GM12878 (cell line): Measurements from ENCODE around the gene EXOC5. TPM values are rescaled to one million over a fixed set of nuclear protein-coding genes. Genes with fewer than 3 reads are reported as not detected.

Experiments used
- ATAC-seq: fragments of 200-7000 bp; cut with Tn5 transposase; 3 replicates; pipeline ENCODE4 v1.9.1; 2020; ENCODE audit warnings: mild to moderate bottlenecking, moderate library complexity
- BruUV-seq: library from RNA; stranded (reverse); fragments of 400-500 nt; replicated peaks from 2 replicates; lab custom pipeline; 2021; lab: Mats Ljungman, UMichigan
- CTCF ChIA-PET: fragments of 300-600 bp; sonication (Branson Sonifier 250); formaldehyde crosslinking; extraction: SDS; loops from one replicate; lab custom pipeline; 2021; ENCODE audit warnings: inconsistent platforms; lab: Yijun Ruan, JAX
- POLR2A ChIA-PET: fragments of 350-600 bp; formaldehyde crosslinking; extraction: SDS; loops from one replicate; lab custom pipeline; 2021; ENCODE audit warnings: inconsistent platforms; lab: Charles Lee
- RAD21 ChIA-PET: fragments of 300-600 bp; sonication (Branson Sonifier 250); formaldehyde crosslinking; loops from one replicate; lab custom pipeline; 2023; ENCODE audit warnings: antibody characterized with exemption; ENCODE audit not compliant: unreplicated experiment; lab: Charles Lee
- SMC1A ChIA-PET: fragments of 300-600 bp; sonication (Branson Sonifier 250); formaldehyde crosslinking; loops from one replicate; lab custom pipeline; 2023; ENCODE audit not compliant: unreplicated experiment, uncharacterized antibody; lab: Charles Lee
- DNase-seq: peaks from one replicate; pipeline ENCODE4 v3.0.0-alpha.2; 2011; ENCODE audit warnings: low read depth, low spot score
- FAIRE-seq: peaks from 3 replicates; lab custom pipeline; 2011; peaks lifted over from hg19 to GRCh38; lab: Jason Lieb, UNC
- H2AFZ ChIP-seq: 2 replicates; pipeline ENCODE4 v1.6.0; 2011; ENCODE audit warnings: low read depth, low read length, control low read depth; ENCODE audit not compliant: control insufficient read depth
- H3K27ac ChIP-seq: 2 replicates; pipeline ENCODE4 v1.5.1; 2011; ENCODE audit warnings: control low read depth; ENCODE audit not compliant: control insufficient read depth, insufficient read depth
- H3K27me3 ChIP-seq, 2 experiments: replicated peaks in 1 of 2; 2 replicates each; pipeline versions ENCODE4 v1.6.0 to v1.6.1; 2011; ENCODE audit warnings: low read length in 1 of 2; ENCODE audit not compliant: control insufficient read depth in 2 of 2, insufficient read depth in 2 of 2
- H3K36me3 ChIP-seq, 2 experiments: 2 replicates each; pipeline ENCODE4 v1.5.1; 2011; ENCODE audit warnings: low read length in 1 of 2; ENCODE audit not compliant: control insufficient read depth in 2 of 2, insufficient read depth in 2 of 2
- H3K4me1 ChIP-seq: 2 replicates; pipeline ENCODE4 v1.6.1; 2011; ENCODE audit warnings: mild to moderate bottlenecking, low read length, moderate library complexity, mixed read lengths; ENCODE audit not compliant: control insufficient read depth, insufficient read depth
- H3K4me2 ChIP-seq: 2 replicates; pipeline ENCODE4 v1.6.0; 2011; ENCODE audit warnings: control low read depth; ENCODE audit not compliant: control insufficient read depth, insufficient read depth
- H3K4me3 ChIP-seq: fragments of 200-600 bp; sonication (generic); 2 replicates; pipeline ENCODE4 v1.5.1; 2016
- H3K79me2 ChIP-seq: 2 replicates; pipeline ENCODE4 v1.6.0; 2011; ENCODE audit warnings: low read length; ENCODE audit not compliant: control insufficient read depth, insufficient read depth
- H3K9ac ChIP-seq: 2 replicates; pipeline ENCODE4 v1.8.0; 2011; ENCODE audit warnings: low read length, control low read depth, mixed read lengths; ENCODE audit not compliant: control insufficient read depth, insufficient read depth
- H3K9me3 ChIP-seq: replicated peaks from 3 replicates; pipeline ENCODE4 v1.5.1; 2011; ENCODE audit warnings: mild to moderate bottlenecking, low read length; ENCODE audit not compliant: control insufficient read depth, insufficient read depth
- H4K20me1 ChIP-seq: 2 replicates; pipeline ENCODE4 v1.6.0; 2011; ENCODE audit not compliant: control insufficient read depth, insufficient read depth
- ASH2L ChIP-seq: fragments of 300-600, 200-600 bp; sonication (generic); IDR thresholded peaks from 2 replicates; pipeline ENCODE4 v1.6.1; 2017; ENCODE audit warnings: low read depth, mild to moderate bottlenecking, borderline replicate concordance
- BCL11A ChIP-seq: IDR thresholded peaks from 2 replicates; pipeline ENCODE4 v1.6.1; 2011; ENCODE audit warnings: low read depth, low read length
- HCFC1 ChIP-seq: fragments of 150-350 bp; IDR thresholded peaks from 2 replicates; pipeline ENCODE4 v1.6.1; 2014; ENCODE audit warnings: low read length
- NBN ChIP-seq: fragments of 450-650 bp; IDR thresholded peaks from 2 replicates; pipeline ENCODE4 v1.6.1; 2016
- PAX5 ChIP-seq: IDR thresholded peaks from 2 replicates; pipeline ENCODE4 v1.6.1; 2011; ENCODE audit warnings: low read depth, low read length, borderline replicate concordance
- RFX5 ChIP-seq: IDR thresholded peaks from 2 replicates; pipeline ENCODE4 v1.6.1; 2011; ENCODE audit warnings: low read depth, low read length, improper control_type of control experiment
- SIN3A ChIP-seq: IDR thresholded peaks from 2 replicates; pipeline ENCODE4 v1.6.1; 2012; ENCODE audit warnings: low read depth, low read length, improper control_type of control experiment
- TCF3 ChIP-seq: IDR thresholded peaks from 2 replicates; pipeline ENCODE4 v1.6.1; 2012; ENCODE audit warnings: low read depth, mild to moderate bottlenecking, low read length, borderline replicate concordance; ENCODE audit not compliant: insufficient read depth
- ZBTB4 ChIP-seq: fragments of 450-650 bp; formaldehyde crosslinking; IDR thresholded peaks from 2 replicates; pipeline ENCODE4 v1.4.0; 2022; ENCODE audit warnings: mild to moderate bottlenecking, moderate library complexity
- ZNF207 ChIP-seq: fragments of 450-650 bp; IDR thresholded peaks from 2 replicates; pipeline ENCODE4 v1.6.1; 2014; ENCODE audit warnings: antibody characterized with exemption, mild to moderate bottlenecking, borderline replicate concordance
- ZNF622 ChIP-seq: fragments of 450-650 bp; IDR thresholded peaks from 2 replicates; pipeline ENCODE4 v1.6.1; 2017; ENCODE audit warnings: mild to moderate bottlenecking, inconsistent platforms
- WGBS: methylation state at CpG from one replicate; pipeline ENCODE4 v1.1.6; 2016; ENCODE audit warnings: low lambda C conversion rate; ENCODE audit not compliant: insufficient replicate concordance, insufficient coverage; ENCODE audit errors: missing lambda C conversion rate; 5-methylcytosine and 5-hydroxymethylcytosine counted together
- in situ Hi-C: fragments of 300-500 bp; cut with MboI; formaldehyde crosslinking; loops from 9 replicates; pipeline ENCODE4 v1.14.3; 2018; ENCODE audit warnings: mixed read lengths
- intact Hi-C: fragments of 100-400 bp; cut with micrococcal nuclease; formaldehyde crosslinking; loops from one replicate; pipeline ENCODE4 v1.14.2; 2022; ENCODE audit not compliant: unreplicated experiment
- polyA plus RNA-seq, 11 experiments: library from polyadenylated mRNA; depleted of rRNA in 4 of 11; unstranded in 6 of 11; stranded (reverse) in 5 of 11; fragments of >200 nt; fragmentation: Nextera tagmentation in 4 of 11; fragmentation: Illumina TruSeq in 1 of 11; extraction: Ambion mirVana in 4 of 11; extraction: Trizol in 1 of 11; gene quantifications; 1 replicate in 1 of 11; 2 replicates in 10 of 11; pipeline versions ENCODE4 v1.2.1 to v1.2.3, GENCODE V29; 2011 to 2016; ENCODE audit warnings: inconsistent platforms in 2 of 11, missing spikeins in 2 of 11, low read depth in 1 of 11
- total RNA-seq, 4 experiments: library from RNA; depleted of rRNA in 3 of 4; stranded (reverse); fragments of >200 nt in 3 of 4; fragmentation: Illumina TruSeq in 1 of 4; extraction: Trizol in 1 of 4; gene quantifications; 2 replicates each; pipeline versions ENCODE4 v1.2.1 to v1.2.3, GENCODE V29; 2013 to 2021
- TF ChIP-seq, protein P1 (sequence below): IDR thresholded peaks from 2 replicates; pipeline ENCODE4 v1.6.1; 2011; ENCODE audit warnings: borderline replicate concordance, low read depth, mild to moderate bottlenecking, moderate library complexity, low read length; ENCODE audit not compliant: insufficient read depth, poor library complexity, severe bottlenecking
- TF ChIP-seq, protein P2 (sequence below): fragments of 450-650 bp; IDR thresholded peaks from 2 replicates; pipeline ENCODE4 v1.6.1; 2014; ENCODE audit warnings: mild to moderate bottlenecking

Gene EXOC5
- total and polyA plus RNA-seq, 10 of the 15 experiments (the other 5 are each of a cell fraction or from before 2014, with no cell fraction given), result 10.3 to 101 (median 43.6) TPM

- in situ Hi-C loops (no loop called here), intact Hi-C loops (loop anchor here (5.0 kb wide), 2 partner anchors 67 to 92 kb away; no protein-coding TSS in a partner anchor)
- no peak overlapping the region for H3K4me3 ChIP-seq
- H3K79me2 ChIP-seq, result no peaks in the 10 kb centered on the region
- no peak overlapping the region for H3K9ac ChIP-seq
- no peak overlapping the region for H2AFZ ChIP-seq
- no peak overlapping the region for H3K27ac ChIP-seq
- no peaks in the 10 kb centered on the region for H3K27me3 ChIP-seq
- H3K9me3 ChIP-seq, result no peaks in the 10 kb centered on the region
- H3K4me2 ChIP-seq, result no peak overlapping the region
- FAIRE-seq (peak; percentile 74), DNase-seq (no peak), ATAC-seq (no peak)
- no peaks in the 10 kb centered on the region for H4K20me1 ChIP-seq
- 92% methylated on average over 1 of the region's 1 CpG for WGBS
- H3K4me1 ChIP-seq, result no peaks in the 10 kb centered on the region
- H3K36me3 ChIP-seq, result peaks cover 0 to 5% of the 10 kb centered on the region in 2 experiments; a peak in 2 of 4 replicates
- ChIA-PET CTCF (interaction anchor here (0.6 to 3.4 kb wide), 16 partner anchors 8 to 1041 kb away, joined by 3 to 14 read pairs (median 4); no protein-coding TSS in a partner anchor), RAD21 (no interaction called here), SMC1A (interaction anchor here (1.1 to 1.6 kb wide), 5 partner anchors 10 to 804 kb away, joined by 3 to 6 read pairs (median 4); no protein-coding TSS in a partner anchor), POLR2A (no interaction called here)
- no TSS peak for BruUV-seq
- TF ChIP-seq ZNF622 (no peak), TCF3 (no peak), SIN3A (no peak), RFX5 (no peak), BCL11A (no peak), PAX5 (no peak), ZNF207 (no peak), ZBTB4 (CRISPR knock-in tag) (no peak), NBN (no peak), HCFC1 (no peak), ASH2L (no peak)
- TF ChIP-seq, protein P1, sequence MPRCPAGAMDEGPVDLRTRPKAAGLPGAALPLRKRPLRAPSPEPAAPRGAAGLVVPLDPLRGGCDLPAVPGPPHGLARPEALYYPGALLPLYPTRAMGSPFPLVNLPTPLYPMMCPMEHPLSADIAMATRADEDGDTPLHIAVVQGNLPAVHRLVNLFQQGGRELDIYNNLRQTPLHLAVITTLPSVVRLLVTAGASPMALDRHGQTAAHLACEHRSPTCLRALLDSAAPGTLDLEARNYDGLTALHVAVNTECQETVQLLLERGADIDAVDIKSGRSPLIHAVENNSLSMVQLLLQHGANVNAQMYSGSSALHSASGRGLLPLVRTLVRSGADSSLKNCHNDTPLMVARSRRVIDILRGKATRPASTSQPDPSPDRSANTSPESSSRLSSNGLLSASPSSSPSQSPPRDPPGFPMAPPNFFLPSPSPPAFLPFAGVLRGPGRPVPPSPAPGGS, result no peak
- TF ChIP-seq, protein P2, sequence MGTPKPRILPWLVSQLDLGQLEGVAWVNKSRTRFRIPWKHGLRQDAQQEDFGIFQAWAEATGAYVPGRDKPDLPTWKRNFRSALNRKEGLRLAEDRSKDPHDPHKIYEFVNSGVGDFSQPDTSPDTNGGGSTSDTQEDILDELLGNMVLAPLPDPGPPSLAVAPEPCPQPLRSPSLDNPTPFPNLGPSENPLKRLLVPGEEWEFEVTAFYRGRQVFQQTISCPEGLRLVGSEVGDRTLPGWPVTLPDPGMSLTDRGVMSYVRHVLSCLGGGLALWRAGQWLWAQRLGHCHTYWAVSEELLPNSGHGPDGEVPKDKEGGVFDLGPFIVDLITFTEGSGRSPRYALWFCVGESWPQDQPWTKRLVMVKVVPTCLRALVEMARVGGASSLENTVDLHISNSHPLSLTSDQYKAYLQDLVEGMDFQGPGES, result no peak
These were observed 25.4 kb upstream of the EXOC5 start for GRCh38 chr14:57293866-57294837.
